HepG2 (cell line): ENCODE data around the gene ZNF428. TPM values are rescaled to one million over a fixed set of nuclear protein-coding genes. Genes with fewer than 3 reads are reported as not detected.

Experiments
- AFF4 ChIP-seq: sonication (generic); formaldehyde crosslinking; IDR thresholded peaks from 2 replicates; pipeline ENCODE4 v1.4.0; 2020; ENCODE audit warnings: missing genetic modification reagents
- ARHGAP35 ChIP-seq: sonication (generic); formaldehyde crosslinking; IDR thresholded peaks from 2 replicates; pipeline ENCODE4 v1.9.0; 2022; ENCODE audit warnings: mild to moderate bottlenecking, inconsistent platforms, moderate library complexity, missing genetic modification reagents, borderline replicate concordance
- ATF1 ChIP-seq: IDR thresholded peaks from 2 replicates; pipeline ENCODE4 v1.6.1; 2016; ENCODE audit warnings: mild to moderate bottlenecking, control low read depth
- ATF3 ChIP-seq: sonication (generic); formaldehyde crosslinking; IDR thresholded peaks from 2 replicates; pipeline ENCODE4 v1.4.0; 2020; ENCODE audit warnings: missing genetic modification reagents
- BRD4 ChIP-seq: sonication (generic); formaldehyde crosslinking; IDR thresholded peaks from 2 replicates; pipeline ENCODE4 v1.4.0; 2020; ENCODE audit warnings: missing genetic modification reagents
- CREM ChIP-seq, 2 experiments: sonication (generic) in 1 of 2; formaldehyde crosslinking in 1 of 2; IDR thresholded peaks; 2 replicates each; pipeline versions ENCODE4 v1.4.0 to v1.6.1; 2016 to 2020; ENCODE audit warnings: antibody characterized with exemption in 1 of 2, mild to moderate bottlenecking in 1 of 2, missing genetic modification reagents in 1 of 2
- EZH2 ChIP-seq: conservative IDR thresholded peaks from 2 replicates; pipeline ENCODE4 v1.6.1; 2012; ENCODE audit warnings: mild to moderate bottlenecking, low read depth, low read length, moderate library complexity
- GRHL1 ChIP-seq: sonication (generic); formaldehyde crosslinking; conservative IDR thresholded peaks from 2 replicates; pipeline ENCODE4 v1.8.0; 2022; ENCODE audit warnings: missing genetic modification reagents
- IKZF5 ChIP-seq: IDR thresholded peaks from 2 replicates; pipeline ENCODE4 v1.6.1; 2018; ENCODE audit warnings: missing genetic modification reagents, mild to moderate bottlenecking, missing compliant biosample characterization
- POGZ ChIP-seq: sonication (generic); formaldehyde crosslinking; IDR thresholded peaks from 2 replicates; pipeline ENCODE4 v1.4.0; 2020; ENCODE audit warnings: mild to moderate bottlenecking, missing genetic modification reagents
- SAFB2 ChIP-seq: sonication (generic); formaldehyde crosslinking; IDR thresholded peaks from 2 replicates; pipeline ENCODE4 v1.5.1; 2020; ENCODE audit warnings: missing genetic modification reagents, low read depth, mild to moderate bottlenecking, borderline replicate concordance
- SUZ12 ChIP-seq: fragments of 150-350 bp; IDR thresholded peaks from 2 replicates; pipeline ENCODE4 v1.6.1; 2014; ENCODE audit warnings: low read depth, low read length
- TAF15 ChIP-seq: fragments of 200-400 bp; formaldehyde crosslinking; IDR thresholded peaks from one replicate; pipeline ENCODE4 v1.6.1; 2018; ENCODE audit warnings: mild to moderate bottlenecking, low read depth, low read length; ENCODE audit not compliant: poor library complexity, severe bottlenecking
- ZBTB39 ChIP-seq: sonication (generic); formaldehyde crosslinking; IDR thresholded peaks from 2 replicates; pipeline ENCODE4 v1.5.0; 2020; ENCODE audit warnings: missing genetic modification reagents
- ZBTB7A ChIP-seq: sonication (generic); formaldehyde crosslinking; IDR thresholded peaks from 2 replicates; pipeline ENCODE4 v1.8.0; 2022; ENCODE audit warnings: mild to moderate bottlenecking, missing genetic modification reagents
- ZNF329 ChIP-seq: sonication (generic); formaldehyde crosslinking; IDR thresholded peaks from 2 replicates; pipeline ENCODE4 v1.9.0; 2021; ENCODE audit warnings: low read depth, mild to moderate bottlenecking, missing genetic modification reagents
- ZNF607 ChIP-seq: sonication (generic); formaldehyde crosslinking; IDR thresholded peaks from 2 replicates; pipeline ENCODE4 v1.5.1; 2020; ENCODE audit warnings: missing genetic modification reagents, mild to moderate bottlenecking, borderline replicate concordance
- ZNF619 ChIP-seq: sonication (generic); formaldehyde crosslinking; IDR thresholded peaks from 2 replicates; pipeline ENCODE4 v1.4.0; 2020; ENCODE audit warnings: mild to moderate bottlenecking, missing genetic modification reagents
- ZNF652 ChIP-seq: IDR thresholded peaks from 2 replicates; pipeline ENCODE4 v1.6.1; 2016; ENCODE audit warnings: low read depth, borderline replicate concordance
- polyA plus RNA-seq, 8 experiments: library from polyadenylated mRNA; depleted of rRNA in 3 of 8; stranded (reverse) in 7 of 8; unstranded in 1 of 8; fragments of >200 nt; fragmentation: Illumina TruSeq in 4 of 8; extraction: Trizol in 4 of 8; gene quantifications; 2 replicates each; pipeline versions ENCODE4 v1.2.1 to v1.2.3, GENCODE V29; 2011 to 2016; ENCODE audit warnings: low read depth in 4 of 8, missing spikeins in 1 of 8, mixed read lengths in 1 of 8; ENCODE audit not compliant: insufficient read depth in 1 of 8
- total RNA-seq, 5 experiments: library from RNA; depleted of rRNA; stranded (reverse); fragments of >200 nt; fragmentation: Illumina TruSeq; extraction: Trizol; gene quantifications; 2 replicates each; pipeline ENCODE4 v1.2.3, GENCODE V29; 2016; ENCODE audit warnings: low read depth in 1 of 5

The ZNF428 gene
- total and polyA plus RNA-seq, 2 of the 13 experiments (the other 11 are each of a cell fraction or from before 2014, with no cell fraction given): 10.4 to 26.9 TPM

GRCh38 chr19:43575156-43575950 is 44.1 kb downstream of the ZNF428 start, which contains the start of the genes PINLYP and XRCC1 (continued):
- TF ChIP-seq ATF3 (CRISPR knock-in tag) (no peak), POGZ (CRISPR knock-in tag) (no peak), TAF15 (no peak), ZNF619 (CRISPR knock-in tag) (no peak), ARHGAP35 (no peak), SAFB2 (CRISPR knock-in tag) (no peak), SUZ12 (no peak), ATF1 (CRISPR knock-in tag) (peak; percentile 86), ZBTB7A (CRISPR knock-in tag) (no peak), ZNF652 (CRISPR knock-in tag) (no peak), ZBTB39 (CRISPR knock-in tag) (no peak), CREM (IDR thresholded peaks at IDR 0.05) (peak; percentile 78), CREM (CRISPR knock-in tag; IDR thresholded peaks at IDR 0.05) (no peak), EZH2 (no peak), ZNF329 (CRISPR knock-in tag) (no peak), AFF4 (CRISPR knock-in tag) (no peak), BRD4 (CRISPR knock-in tag) (no peak), ZNF607 (CRISPR knock-in tag) (no peak), IKZF5 (CRISPR knock-in tag) (no peak; the same call in 1 of the 2 replicates), GRHL1 (no peak)
